Activated CD8-positive, alpha-beta memory T cell treated with anti-CD3 and anti-CD28 coated beads, Interleukin-2, amount 10 ng/mL, durations not matched to agents 7 days and 5 days (primary cell): ENCODE measurements around the gene PRDM16. TPM values are rescaled to one million over a fixed set of nuclear protein-coding genes. Genes with fewer than 3 reads are reported as not detected.
A peak's percentile ranks its signal among the peaks of the same experiment; 100 is the strongest.

ENCODE experiments used
- ATAC-seq: fragments of 150-1000 bp; cut with Tn5 transposase; one replicate; pipeline ENCODE4 v1.10.0; 2021; ENCODE audit warnings: moderate library complexity
- CTCF ChIA-PET: fragments of 350-600 bp; sonication (Branson Sonifier 250); formaldehyde crosslinking; loops from one replicate; lab custom pipeline; 2021; ENCODE audit warnings: antibody characterized with exemption; lab: Charles Lee
- DNase-seq: peaks from one replicate; pipeline ENCODE4 v3.0.0-alpha.2; 2020
- H3K27ac Mint-ChIP-seq: one replicate; pipeline ENCODE4 v1.8.0; 2021; ENCODE audit warnings: mild to moderate bottlenecking, mixed read lengths
- H3K27me3 Mint-ChIP-seq: one replicate; pipeline ENCODE4 v1.8.0; 2021; ENCODE audit warnings: mixed read lengths
- H3K36me3 Mint-ChIP-seq: one replicate; pipeline ENCODE4 v1.8.0; 2021; ENCODE audit warnings: mild to moderate bottlenecking, mixed read lengths
- H3K4me1 Mint-ChIP-seq: one replicate; pipeline ENCODE4 v1.8.0; 2021; ENCODE audit warnings: mixed read lengths
- H3K4me3 Mint-ChIP-seq: one replicate; pipeline ENCODE4 v1.8.0; 2021; ENCODE audit warnings: mild to moderate bottlenecking, moderate library complexity, mixed read lengths
- H3K9me3 Mint-ChIP-seq: one replicate; pipeline ENCODE4 v1.8.0; 2022; ENCODE audit warnings: low read depth, mixed read lengths
- total RNA-seq, 2 experiments: library from RNA; stranded (reverse); gene quantifications; one replicate each; pipeline ENCODE4 v1.2.3, GENCODE V29; 2021

Gene PRDM16
- total RNA-seq, 2 experiments from 2014 or later = not detected

DNA sequence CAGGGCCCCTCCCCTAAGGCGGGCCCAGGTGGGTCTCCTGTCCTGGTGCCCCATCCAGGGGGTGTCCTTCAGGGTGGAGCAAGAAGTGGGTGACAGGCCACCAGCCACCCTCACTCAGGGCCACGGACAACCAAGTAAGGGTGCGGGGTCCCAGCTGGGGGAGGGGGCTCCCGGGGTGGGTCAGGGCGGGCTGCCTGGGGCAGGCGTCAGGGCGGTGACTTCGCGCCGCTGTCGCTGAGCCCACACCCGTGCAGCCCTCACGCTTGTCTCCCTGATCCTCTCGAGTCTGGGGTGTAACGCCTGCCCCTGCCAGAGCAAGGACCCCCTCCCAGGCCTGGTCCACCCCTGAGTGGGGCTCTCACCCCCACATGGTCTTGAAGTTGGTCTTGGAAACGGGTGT, 407.7 kb downstream of the PRDM16 start:
- DNase-seq = no peak
- H3K9me3 Mint-ChIP-seq = no peaks in the 10 kb centered on the region
- H3K27ac Mint-ChIP-seq = no peak overlapping the region
- H3K36me3 Mint-ChIP-seq = no peaks in the 10 kb centered on the region
- H3K27me3 Mint-ChIP-seq = no peaks in the 10 kb centered on the region
- no peak for ATAC-seq
- CTCF ChIA-PET = no interaction called here
- H3K4me3 Mint-ChIP-seq = no peak overlapping the region
- no peaks in the 10 kb centered on the region for H3K4me1 Mint-ChIP-seq

DNA sequence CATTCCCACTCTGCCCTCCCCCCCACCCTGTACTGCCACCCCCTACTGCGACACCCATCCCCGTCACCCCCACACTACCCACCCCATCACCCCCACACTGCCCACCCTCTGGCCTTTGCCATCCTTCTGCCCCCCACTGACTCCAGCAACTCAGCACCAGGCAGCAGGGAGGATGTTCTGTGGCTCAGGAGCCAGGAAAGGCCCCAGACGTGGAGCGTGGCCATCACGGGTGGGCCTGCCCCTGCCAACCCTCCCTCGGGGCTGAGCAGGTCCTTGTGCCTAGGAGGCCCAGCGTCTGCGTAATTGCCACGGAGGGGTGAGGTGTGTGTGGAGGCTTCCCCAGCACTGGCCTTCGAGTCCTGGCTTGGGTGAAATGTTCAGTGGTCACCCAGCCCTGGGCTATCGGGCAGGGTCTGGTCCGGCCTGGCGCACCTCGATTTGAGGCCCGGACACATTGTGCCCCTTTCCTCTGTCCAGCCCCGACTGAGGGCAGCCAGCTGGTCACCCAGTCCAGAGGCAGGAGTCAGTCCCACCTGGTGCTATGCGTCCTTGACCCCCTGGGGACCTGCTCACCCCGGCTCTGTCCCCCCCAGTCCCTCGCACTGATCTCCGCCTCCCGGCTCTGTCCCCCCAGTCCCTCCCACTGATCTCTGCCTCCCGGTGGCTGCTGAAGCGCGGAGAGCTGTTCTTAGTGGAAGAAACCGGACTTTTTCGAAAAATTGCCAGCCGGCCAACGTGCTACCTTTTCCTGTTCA, 408.4 kb downstream of the PRDM16 start:
- H3K4me3 Mint-ChIP-seq = no peak overlapping the region
- no peak overlapping the region for H3K27ac Mint-ChIP-seq
- no peaks in the 10 kb centered on the region for H3K27me3 Mint-ChIP-seq
- no peaks in the 10 kb centered on the region for H3K9me3 Mint-ChIP-seq
- CTCF ChIA-PET = no interaction called here
- ATAC-seq (no peak), DNase-seq (no peak)
- no peaks in the 10 kb centered on the region for H3K36me3 Mint-ChIP-seq
- H3K4me1 Mint-ChIP-seq = no peaks in the 10 kb centered on the region

DNA sequence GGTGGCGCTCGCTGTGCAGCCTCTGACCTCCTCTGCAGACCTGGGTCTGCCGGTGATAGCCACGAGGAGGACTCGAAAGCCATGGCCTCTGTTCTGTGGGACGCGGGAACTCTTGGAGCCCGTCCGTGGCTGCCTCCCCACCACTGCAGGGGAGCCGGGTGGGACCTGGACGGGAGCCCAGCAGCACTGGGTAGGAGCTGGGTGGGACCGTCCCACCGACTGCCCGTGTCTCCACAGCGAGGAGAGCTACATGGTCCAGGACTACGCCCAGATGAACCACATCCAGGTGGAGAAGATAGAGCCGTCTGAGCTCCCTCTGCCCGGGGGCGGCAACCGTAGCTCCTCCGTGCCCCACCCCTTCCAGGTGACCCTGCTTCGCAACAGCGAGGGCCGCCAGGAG, 409.2 kb downstream of the PRDM16 start:
- no peaks in the 10 kb centered on the region for H3K4me1 Mint-ChIP-seq
- ATAC-seq (no peak), DNase-seq (no peak)
- H3K4me3 Mint-ChIP-seq = no peak overlapping the region
- no peak overlapping the region for H3K27ac Mint-ChIP-seq
- CTCF ChIA-PET = no interaction called here
- H3K9me3 Mint-ChIP-seq = no peaks in the 10 kb centered on the region
- H3K36me3 Mint-ChIP-seq = no peaks in the 10 kb centered on the region
- no peaks in the 10 kb centered on the region for H3K27me3 Mint-ChIP-seq

DNA sequence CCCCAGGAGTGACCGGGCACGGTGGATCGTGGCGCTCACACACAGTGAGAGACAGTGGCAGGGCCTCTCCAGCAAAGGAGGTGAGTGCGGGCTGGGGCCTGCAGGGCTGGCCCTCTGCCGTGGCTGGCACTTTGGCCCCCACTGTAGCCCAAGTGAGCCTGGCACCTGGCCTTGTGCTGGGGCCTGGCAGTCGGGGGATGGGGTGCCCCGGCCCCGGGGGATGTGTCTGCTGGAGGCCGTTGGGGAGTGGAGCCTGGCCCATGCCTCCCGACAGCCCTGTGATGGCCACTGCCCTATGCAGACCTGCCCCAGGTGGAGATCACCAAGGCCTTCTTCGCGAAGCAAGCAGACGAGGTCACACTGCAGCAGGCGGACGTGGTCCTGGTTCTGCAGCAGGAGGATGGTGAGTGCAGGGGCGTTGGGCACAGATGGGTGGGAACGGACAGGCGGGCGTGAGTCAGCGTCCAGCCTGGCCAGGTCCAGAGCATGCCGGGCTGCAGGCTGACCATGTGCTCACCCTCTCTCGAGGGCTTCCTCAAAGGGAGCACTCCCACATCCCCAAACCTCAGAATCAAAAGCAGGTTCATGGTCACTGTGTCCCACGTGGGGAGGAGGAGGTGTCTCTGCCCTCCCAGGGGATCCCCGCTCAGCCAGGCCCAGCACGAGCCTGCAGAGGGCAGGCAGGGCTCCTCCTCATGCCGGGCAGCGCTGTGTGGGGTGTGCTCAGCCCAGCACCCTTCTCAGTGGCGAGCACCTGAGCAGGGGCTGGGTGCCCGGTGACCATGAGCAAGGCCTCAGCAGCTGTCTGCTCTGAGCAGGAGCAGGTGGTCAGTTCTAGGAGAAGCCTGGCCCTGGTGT, 410.7 kb downstream of the PRDM16 start:
- H3K4me3 Mint-ChIP-seq = no peak overlapping the region
- no peaks in the 10 kb centered on the region for H3K4me1 Mint-ChIP-seq
- no peaks in the 10 kb centered on the region for H3K9me3 Mint-ChIP-seq
- H3K27ac Mint-ChIP-seq = no peak overlapping the region
- DNase-seq (no peak), ATAC-seq (no peak)
- CTCF ChIA-PET = interaction anchor here (1.7 to 3.6 kb wide), 2 partner anchors 11 to 27 kb away, joined by 6 to 19 read pairs; no protein-coding TSS in a partner anchor
- H3K36me3 Mint-ChIP-seq = no peaks in the 10 kb centered on the region
- no peaks in the 10 kb centered on the region for H3K27me3 Mint-ChIP-seq

DNA sequence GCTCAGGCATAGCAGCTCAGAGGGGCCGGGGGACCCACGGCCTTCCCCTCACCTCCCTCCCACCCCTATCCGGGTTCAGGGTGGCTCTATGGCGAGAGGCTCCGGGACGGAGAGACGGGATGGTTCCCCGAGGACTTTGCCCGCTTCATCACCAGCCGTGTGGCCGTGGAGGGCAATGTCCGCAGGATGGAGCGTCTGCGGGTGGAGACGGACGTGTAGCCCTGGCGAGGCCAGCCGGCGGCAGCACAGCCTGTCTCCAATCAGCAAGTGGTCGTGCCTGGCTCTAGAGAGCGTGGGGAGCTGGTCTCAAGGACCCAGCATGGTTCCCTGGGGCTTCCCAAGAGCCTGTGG, 411.3 kb downstream of the PRDM16 start:
- no peaks in the 10 kb centered on the region for H3K36me3 Mint-ChIP-seq
- ATAC-seq = no peak
- no peak overlapping the region for H3K4me3 Mint-ChIP-seq
- H3K9me3 Mint-ChIP-seq = no peaks in the 10 kb centered on the region
- no peaks in the 10 kb centered on the region for H3K27me3 Mint-ChIP-seq
- no peak overlapping the region for H3K27ac Mint-ChIP-seq
- CTCF ChIA-PET = interaction anchor here (1.7 to 3.6 kb wide), 2 partner anchors 10 to 27 kb away, joined by 6 to 19 read pairs; no protein-coding TSS in a partner anchor
- H3K4me1 Mint-ChIP-seq = no peaks in the 10 kb centered on the region
- no peak for DNase-seq

DNA sequence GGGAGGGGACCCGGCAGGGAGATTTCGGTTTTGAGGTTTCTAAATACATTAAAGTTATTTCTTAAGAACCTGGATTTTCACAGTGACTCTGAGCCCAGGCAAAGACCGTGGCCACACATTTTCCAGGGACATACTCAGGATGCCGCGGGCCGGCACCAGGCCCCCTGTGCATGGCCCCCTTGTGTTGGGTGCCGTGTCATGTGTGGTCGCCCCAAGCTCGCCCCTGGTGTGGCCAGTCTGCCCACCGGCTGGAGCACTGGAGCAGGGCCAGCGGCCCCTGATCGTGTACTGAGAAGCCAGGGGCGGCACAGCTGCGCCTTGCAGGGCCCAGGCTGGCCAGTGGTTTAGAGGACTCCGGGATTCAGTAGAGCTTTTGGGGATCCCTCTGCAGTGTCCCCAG, 412.0 kb downstream of the PRDM16 start:
- no peaks in the 10 kb centered on the region for H3K36me3 Mint-ChIP-seq
- ATAC-seq (no peak), DNase-seq (no peak)
- no peaks in the 10 kb centered on the region for H3K4me1 Mint-ChIP-seq
- H3K27me3 Mint-ChIP-seq = no peaks in the 10 kb centered on the region
- H3K9me3 Mint-ChIP-seq = no peaks in the 10 kb centered on the region
- H3K4me3 Mint-ChIP-seq = no peak overlapping the region
- CTCF ChIA-PET = interaction anchor here (1.7 to 3.6 kb wide), 2 partner anchors 10 to 28 kb away, joined by 6 to 19 read pairs; no protein-coding TSS in a partner anchor
- no peak overlapping the region for H3K27ac Mint-ChIP-seq

DNA sequence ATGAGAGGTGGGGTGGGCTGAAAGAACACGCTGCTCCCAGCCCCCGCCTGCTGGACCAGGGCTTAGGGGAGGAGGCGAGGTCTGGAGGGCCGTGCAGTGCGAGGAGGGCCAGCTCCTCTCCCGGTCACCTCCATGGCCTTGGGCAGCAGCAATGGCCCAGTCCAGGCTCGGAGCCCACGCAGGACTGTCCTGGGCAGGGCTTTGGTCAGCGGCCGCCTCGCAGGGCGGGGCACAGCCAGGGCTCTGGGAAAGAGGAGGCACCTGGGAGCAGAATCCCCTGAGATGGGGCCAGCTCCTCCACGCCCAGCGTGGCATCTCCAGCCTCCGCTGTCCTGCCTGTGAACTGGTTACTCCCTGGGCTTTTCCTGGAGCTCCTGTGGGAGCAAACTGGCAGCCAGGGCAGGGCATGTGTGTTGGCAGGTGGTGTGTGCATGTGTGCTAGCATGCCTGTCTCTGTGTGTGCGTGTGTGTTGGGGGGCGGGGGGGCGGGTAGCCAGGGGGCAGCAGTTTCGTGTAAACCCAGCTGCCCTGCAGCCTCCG, 412.9 kb downstream of the PRDM16 start:
- ATAC-seq (no peak), DNase-seq (no peak)
- Mint-ChIP-seq H3K27me3 (no peaks in the 10 kb centered on the region), H3K4me3 (no peak overlapping the region), H3K4me1 (no peaks in the 10 kb centered on the region), H3K27ac (no peak overlapping the region), H3K36me3 (no peaks in the 10 kb centered on the region), H3K9me3 (no peaks in the 10 kb centered on the region)
- CTCF ChIA-PET = interaction anchor here (1.7 to 3.6 kb wide), 2 partner anchors 9 to 29 kb away, joined by 6 to 19 read pairs; no protein-coding TSS in a partner anchor

DNA sequence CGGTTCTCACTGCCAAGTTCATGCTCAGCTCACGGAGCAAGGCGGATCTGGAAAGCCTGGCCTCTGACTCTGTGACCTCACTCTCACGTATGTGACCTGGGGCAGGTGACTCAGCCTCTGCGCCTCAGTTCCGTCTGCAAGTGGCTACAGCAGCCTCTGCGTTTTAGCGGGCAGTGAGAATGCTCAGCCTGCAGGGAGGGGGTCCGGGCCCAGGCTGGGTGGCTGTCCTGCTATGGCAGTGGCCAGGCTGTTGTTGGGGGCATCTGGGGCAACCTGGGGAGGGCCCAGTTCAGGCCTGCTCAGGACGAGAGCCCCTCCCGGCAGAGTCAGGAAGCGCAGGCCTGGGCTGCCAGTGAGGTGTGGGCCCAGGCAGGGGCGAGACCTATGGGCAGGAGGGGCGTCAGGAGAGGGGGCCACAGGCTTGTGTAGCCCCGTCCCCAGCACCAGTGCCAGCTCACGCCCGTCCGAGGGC, 413.4 kb downstream of the PRDM16 start:
- no peak for DNase-seq
- Mint-ChIP-seq H3K27ac (no peak overlapping the region), H3K9me3 (no peaks in the 10 kb centered on the region), H3K36me3 (no peaks in the 10 kb centered on the region), H3K27me3 (no peaks in the 10 kb centered on the region), H3K4me3 (no peak overlapping the region), H3K4me1 (no peaks in the 10 kb centered on the region)
- CTCF ChIA-PET = interaction anchor here (1.3 to 3.6 kb wide), 2 partner anchors 28 to 29 kb away, joined by 3 to 19 read pairs; no protein-coding TSS in a partner anchor
- ATAC-seq = peak; percentile 51

DNA sequence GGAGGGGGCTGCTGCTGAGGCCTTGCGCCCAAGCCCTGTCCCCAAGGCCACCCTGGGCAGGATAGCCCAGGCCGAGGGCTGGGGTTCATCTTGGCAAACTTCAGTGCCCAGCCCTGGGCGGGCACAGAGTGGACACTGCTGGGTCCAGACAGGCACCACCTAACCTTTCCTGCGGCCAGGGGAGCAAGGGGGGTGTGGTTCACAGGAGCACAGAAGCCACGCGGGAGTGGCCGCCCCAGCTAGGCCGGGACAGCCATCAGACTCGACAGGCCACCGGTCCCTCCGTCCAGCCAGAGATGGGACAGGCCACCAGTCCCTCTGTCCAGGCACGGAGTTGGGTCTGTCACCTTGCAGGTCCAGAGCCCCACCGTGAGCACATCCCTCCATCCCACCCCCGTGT, 414.4 kb downstream of the PRDM16 start:
- ATAC-seq (no peak), DNase-seq (no peak)
- H3K9me3 Mint-ChIP-seq = no peaks in the 10 kb centered on the region
- H3K27me3 Mint-ChIP-seq = no peaks in the 10 kb centered on the region
- H3K27ac Mint-ChIP-seq = no peak overlapping the region
- CTCF ChIA-PET = interaction anchor here (1.3 to 3.6 kb wide), 2 partner anchors 28 to 30 kb away, joined by 3 to 19 read pairs; no protein-coding TSS in a partner anchor
- no peaks in the 10 kb centered on the region for H3K36me3 Mint-ChIP-seq
- H3K4me3 Mint-ChIP-seq = no peak overlapping the region
- H3K4me1 Mint-ChIP-seq = no peaks in the 10 kb centered on the region

DNA sequence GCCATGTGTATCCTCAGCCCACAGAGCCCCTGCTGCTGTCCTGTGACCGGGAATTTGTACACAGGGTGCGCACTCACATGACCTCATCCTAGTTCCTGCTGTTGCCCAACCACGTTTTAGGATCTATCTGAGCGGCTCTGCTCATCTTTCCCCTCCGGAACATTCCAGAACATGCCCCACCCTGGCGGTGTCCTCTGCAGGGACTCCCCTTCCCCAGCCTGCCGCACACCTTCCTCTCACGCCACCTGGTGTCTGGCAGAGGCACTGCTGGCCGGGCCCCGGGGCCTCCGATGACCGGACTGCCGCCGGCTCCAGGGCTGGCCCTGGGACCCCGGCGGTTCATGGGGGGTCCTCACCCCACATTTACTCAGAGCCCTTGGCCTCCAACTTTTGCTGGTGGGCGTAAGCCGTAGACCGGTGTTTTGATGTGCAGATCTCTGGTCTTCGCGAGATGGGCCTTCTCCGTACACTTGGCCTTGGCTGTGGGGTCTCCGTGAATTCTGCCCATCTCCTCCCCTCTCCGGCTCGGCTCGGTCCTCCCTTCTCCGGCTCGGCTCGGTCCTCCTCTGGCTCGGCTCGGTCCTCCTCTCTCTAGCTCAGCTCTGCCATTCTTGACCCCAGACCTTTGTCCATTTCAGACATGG, 414.9 kb downstream of the PRDM16 start:
- CTCF ChIA-PET = interaction anchor here (1.3 to 3.1 kb wide), 3 partner anchors 29 to 135 kb away, joined by 3 to 19 read pairs (median 9); no protein-coding TSS in a partner anchor
- H3K36me3 Mint-ChIP-seq = no peaks in the 10 kb centered on the region
- ATAC-seq = peak; percentile 41
- no peaks in the 10 kb centered on the region for H3K27me3 Mint-ChIP-seq
- peaks cover 4% of the 10 kb centered on the region for H3K9me3 Mint-ChIP-seq
- DNase-seq = peak; percentile 52
- H3K27ac Mint-ChIP-seq = no peak overlapping the region
- no peaks in the 10 kb centered on the region for H3K4me1 Mint-ChIP-seq
- H3K4me3 Mint-ChIP-seq = no peak overlapping the region

DNA sequence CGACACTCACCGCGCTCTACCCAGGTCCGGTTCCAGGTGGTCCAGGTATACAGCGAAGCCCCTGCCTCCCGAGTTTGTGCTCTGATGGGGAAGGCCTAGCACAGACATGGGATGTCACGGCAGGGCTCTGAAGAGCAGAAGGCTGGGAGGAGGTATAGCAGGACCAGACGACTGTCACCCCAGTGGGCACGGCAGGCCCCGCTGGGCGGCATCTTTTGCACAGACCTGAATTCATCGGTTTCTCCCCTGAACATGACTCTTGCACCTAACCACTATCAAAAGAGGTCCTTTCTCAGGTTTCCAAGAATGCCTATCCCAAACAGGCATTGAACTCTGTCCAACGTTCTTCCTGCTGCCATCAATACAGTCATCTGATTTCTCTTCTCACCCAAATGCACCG, 416.0 kb downstream of the PRDM16 start:
- Mint-ChIP-seq H3K4me1 (no peaks in the 10 kb centered on the region), H3K27me3 (no peaks in the 10 kb centered on the region), H3K27ac (no peak overlapping the region), H3K4me3 (no peak overlapping the region), H3K9me3 (peaks cover 6% of the 10 kb centered on the region), H3K36me3 (no peaks in the 10 kb centered on the region)
- CTCF ChIA-PET = interaction anchor here (1.1 to 3.1 kb wide), 3 partner anchors 32 to 134 kb away, joined by 3 to 19 read pairs (median 9); no protein-coding TSS in a partner anchor
- DNase-seq (no peak), ATAC-seq (no peak)
